Neural progenitor cell (in vitro differentiated cells): ENCODE measurements around the gene DYSF. TPM values are rescaled to one million over a fixed set of nuclear protein-coding genes. Genes with fewer than 3 reads are reported as not detected.

Experiments used
- DNase-seq: peaks from one replicate; pipeline ENCODE4 v3.0.0-alpha.2; 2016; ENCODE audit warnings: low spot score
- H2AFZ ChIP-seq: fragments of 200-600 bp; sonication (generic); replicated peaks from 2 replicates; pipeline ENCODE4 v1.6.1; 2016; ENCODE audit warnings: antibody characterized with exemption
- H3F3A ChIP-seq: fragments of 200-600 bp; sonication (generic); 2 replicates; pipeline ENCODE4 v1.6.1; 2016; ENCODE audit warnings: antibody characterized with exemption, low read depth
- H3K27ac ChIP-seq: fragments of 200-600 bp; sonication (generic); 2 replicates; pipeline ENCODE4 v1.5.1; 2016; ENCODE audit warnings: mild to moderate bottlenecking
- H3K27me3 ChIP-seq: fragments of 200-600 bp; sonication (generic); 2 replicates; pipeline ENCODE4 v1.6.1; 2016; ENCODE audit warnings: mild to moderate bottlenecking, moderate library complexity
- H3K36me3 ChIP-seq: fragments of 200-600 bp; sonication (generic); 2 replicates; pipeline ENCODE4 v1.5.1; 2016
- H3K4me1 ChIP-seq: fragments of 200-600 bp; sonication (generic); 2 replicates; pipeline ENCODE4 v1.6.1; 2016; ENCODE audit warnings: mixed run types
- H3K4me2 ChIP-seq: fragments of 200-600 bp; sonication (generic); 2 replicates; pipeline ENCODE4 v1.6.1; 2016
- H3K4me3 ChIP-seq: fragments of 200-600 bp; sonication (generic); 2 replicates; pipeline ENCODE4 v1.5.1; 2016
- H3K79me2 ChIP-seq: fragments of 200-600 bp; sonication (generic); 2 replicates; pipeline ENCODE4 v1.6.1; 2016; ENCODE audit warnings: low read depth
- H3K9ac ChIP-seq: fragments of 200-600 bp; sonication (generic); 2 replicates; pipeline ENCODE4 v1.6.1; 2016
- H3K9me3 ChIP-seq: fragments of 200-600 bp; sonication (generic); 2 replicates; pipeline ENCODE4 v1.5.1; 2016; ENCODE audit warnings: low read depth
- H4K20me1 ChIP-seq: fragments of 200-600 bp; sonication (generic); 2 replicates; pipeline ENCODE4 v1.6.1; 2016; ENCODE audit warnings: low read depth
- H3K27ac Mint-ChIP-seq: 3 replicates; pipeline ENCODE4 v1.8.0; 2021; ENCODE audit warnings: mixed read lengths
- H3K27me3 Mint-ChIP-seq: 2 replicates; pipeline ENCODE4 v1.8.0; 2022; ENCODE audit warnings: low read depth, mild to moderate bottlenecking, inconsistent platforms, moderate library complexity, mixed read lengths; ENCODE audit not compliant: insufficient read depth
- H3K36me3 Mint-ChIP-seq: 3 replicates; pipeline ENCODE4 v1.8.0; 2021; ENCODE audit warnings: mixed read lengths
- H3K4me1 Mint-ChIP-seq: 3 replicates; pipeline ENCODE4 v1.8.0; 2021; ENCODE audit warnings: mixed read lengths
- H3K4me3 Mint-ChIP-seq: 3 replicates; pipeline ENCODE4 v1.8.0; 2021; ENCODE audit warnings: mild to moderate bottlenecking, moderate library complexity, mixed read lengths
- H3K9me3 Mint-ChIP-seq: 3 replicates; pipeline ENCODE4 v1.8.0; 2020; ENCODE audit warnings: mixed read lengths
- CTCF ChIP-seq: fragments of 200-600 bp; sonication (generic); IDR thresholded peaks from 2 replicates; pipeline ENCODE4 v1.5.1; 2017; ENCODE audit warnings: antibody characterized with exemption, mild to moderate bottlenecking
- EZH2 ChIP-seq: fragments of 200-600 bp; sonication (generic); IDR thresholded peaks from 2 replicates; pipeline ENCODE4 v1.6.1; 2017; ENCODE audit warnings: antibody characterized with exemption, mild to moderate bottlenecking, moderate library complexity
- EZH2phosphoT487 ChIP-seq: fragments of 200-600 bp; sonication (generic); IDR thresholded peaks from 2 replicates; pipeline ENCODE4 v1.6.1; 2017; ENCODE audit warnings: antibody characterized with exemption
- total RNA-seq: library from RNA; depleted of rRNA; stranded (reverse); fragments of >200 nt; gene quantifications from 2 replicates; pipeline ENCODE4 v1.2.3, GENCODE V29; 2015; ENCODE audit warnings: low replicate concordance

Gene DYSF
- total RNA-seq, 1 donor from 2014 or later = 0.39 TPM

GRCh38 chr2:71672826-71673795, 219.8 kb downstream of the DYSF start:
- Mint-ChIP-seq H3K27ac (no peak overlapping the region), H3K36me3 (no peaks in the 10 kb centered on the region), H3K9me3 (no peaks in the 10 kb centered on the region), H3K27me3 (no peaks in the 10 kb centered on the region), H3K4me1 (no peaks in the 10 kb centered on the region), H3K4me3 (no peak overlapping the region)
- Histone ChIP-seq H3K27ac (no peak overlapping the region), H2AFZ (no peak overlapping the region), H3K27me3 (no peaks in the 10 kb centered on the region), H3K79me2 (no peaks in the 10 kb centered on the region), H3K4me1 (no peaks in the 10 kb centered on the region), H3F3A (no peaks in the 10 kb centered on the region), H3K9me3 (no peaks in the 10 kb centered on the region), H3K9ac (no peak overlapping the region), H3K4me2 (no peak overlapping the region), H3K4me3 (no peak overlapping the region), H4K20me1 (no peaks in the 10 kb centered on the region), H3K36me3 (no peaks in the 10 kb centered on the region)
- no peak for DNase-seq
- TF ChIP-seq CTCF (no peak), EZH2 (no peak), EZH2phosphoT487 (no peak)

GRCh38 chr2:71674158-71674851, 220.9 kb downstream of the DYSF start:
- Histone ChIP-seq H3K9me3 (no peaks in the 10 kb centered on the region), H3K4me2 (no peak overlapping the region), H3K27me3 (no peaks in the 10 kb centered on the region), H3F3A (no peaks in the 10 kb centered on the region), H3K9ac (no peak overlapping the region), H3K4me1 (no peaks in the 10 kb centered on the region), H2AFZ (no peak overlapping the region), H3K4me3 (no peak overlapping the region), H3K27ac (no peak overlapping the region), H3K79me2 (no peaks in the 10 kb centered on the region), H4K20me1 (no peaks in the 10 kb centered on the region), H3K36me3 (no peaks in the 10 kb centered on the region)
- no peak for TF ChIP-seq EZH2
- no peak for TF ChIP-seq CTCF
- TF ChIP-seq EZH2phosphoT487 = no peak
- Mint-ChIP-seq H3K27me3 (no peaks in the 10 kb centered on the region), H3K4me1 (no peaks in the 10 kb centered on the region), H3K9me3 (no peaks in the 10 kb centered on the region), H3K4me3 (no peak overlapping the region), H3K27ac (no peak overlapping the region), H3K36me3 (no peaks in the 10 kb centered on the region)
- DNase-seq = no peak

GRCh38 chr2:71675296-71675695, 221.9 kb downstream of the DYSF start:
- no peak overlapping the region for H3K27ac ChIP-seq
- no peaks in the 10 kb centered on the region for H3K36me3 Mint-ChIP-seq
- DNase-seq = no peak

More at GRCh38 chr2:71675296-71675695, 221.9 kb downstream of the DYSF start:
- Histone ChIP-seq H4K20me1 (no peaks in the 10 kb centered on the region), H3K4me3 (no peak overlapping the region), H2AFZ (no peak overlapping the region), H3K9me3 (no peaks in the 10 kb centered on the region), H3F3A (no peaks in the 10 kb centered on the region), H3K9ac (no peak overlapping the region), H3K4me1 (no peaks in the 10 kb centered on the region), H3K79me2 (no peaks in the 10 kb centered on the region), H3K4me2 (no peak overlapping the region), H3K36me3 (no peaks in the 10 kb centered on the region), H3K27me3 (no peaks in the 10 kb centered on the region)
- no peak for TF ChIP-seq CTCF
- no peak for TF ChIP-seq EZH2phosphoT487
- TF ChIP-seq EZH2 = no peak
- no peak overlapping the region for H3K4me3 Mint-ChIP-seq
- H3K4me1 Mint-ChIP-seq = no peaks in the 10 kb centered on the region
- no peaks in the 10 kb centered on the region for H3K9me3 Mint-ChIP-seq
- H3K27ac Mint-ChIP-seq = no peak overlapping the region
- no peaks in the 10 kb centered on the region for H3K27me3 Mint-ChIP-seq
